HepG2 (cell line): ENCODE measurements around the gene RBM25. TPM values are rescaled to one million over a fixed set of nuclear protein-coding genes. Genes with fewer than 3 reads are reported as not detected.
A peak's percentile ranks its signal among the peaks of the same experiment; 100 is the strongest.

ENCODE experiments used
- ATAC-seq: fragments of 200-7000 bp; cut with Tn5 transposase; 3 replicates; pipeline ENCODE4 v1.9.1; 2020; ENCODE audit warnings: mild to moderate bottlenecking, moderate library complexity
- BruUV-seq: library from RNA; stranded (reverse); fragments of 400-500 nt; replicated peaks from 2 replicates; lab custom pipeline; 2021; lab: Mats Ljungman, UMichigan
- CTCF ChIA-PET: fragments of 300-600 bp; formaldehyde crosslinking; extraction: SDS; loops from one replicate; lab custom pipeline; 2021; ENCODE audit warnings: low total read pairs, inconsistent platforms, low intra/inter-chr PET ratio; lab: Yijun Ruan, JAX
- POLR2A ChIA-PET: fragments of 350-600 bp; sonication (Branson Sonifier 250); formaldehyde crosslinking; loops from one replicate; lab custom pipeline; 2020; ENCODE audit warnings: antibody characterized with exemption, inconsistent platforms; lab: Yijun Ruan, JAX
- DNase-seq: peaks from one replicate; pipeline ENCODE4 v3.0.0-alpha.2; 2015; ENCODE audit warnings: low spot score
- FAIRE-seq: peaks from 3 replicates; lab custom pipeline; 2011; peaks lifted over from hg19 to GRCh38; lab: Jason Lieb, UNC
- H2AFZ ChIP-seq: one replicate; pipeline ENCODE4 v1.6.1; 2011; ENCODE audit warnings: low read length, inconsistent platforms
- H3K27ac ChIP-seq: fragments of 300-600 bp; 3 replicates; pipeline ENCODE4 v1.8.0; 2011; ENCODE audit warnings: mixed run types, mild to moderate bottlenecking, mixed read lengths, low read length, inconsistent platforms; ENCODE audit not compliant: insufficient read depth; ENCODE audit errors: extremely low read length
- H3K27me3 ChIP-seq, 2 experiments: fragments of 200-600 bp in 1 of 2; 2 replicates in 1 of 2; 3 replicates in 1 of 2; pipeline versions ENCODE4 v1.6.0 to v1.8.0; 2011; ENCODE audit warnings: low read length in 2 of 2, mild to moderate bottlenecking in 2 of 2, moderate library complexity in 2 of 2, inconsistent platforms in 1 of 2; ENCODE audit not compliant: insufficient read depth in 2 of 2, control insufficient read depth in 1 of 2
- H3K36me3 ChIP-seq, 2 experiments: fragments of 200-600 bp in 1 of 2; replicated peaks in 1 of 2; 2 replicates in 1 of 2; 3 replicates in 1 of 2; pipeline versions ENCODE4 v1.5.1 to v1.8.0; 2011; ENCODE audit warnings: low read length in 2 of 2, inconsistent platforms in 1 of 2; ENCODE audit not compliant: insufficient read depth in 2 of 2, control insufficient read depth in 1 of 2
- H3K4me1 ChIP-seq: 2 replicates; pipeline ENCODE4 v1.5.1; 2012; ENCODE audit warnings: low read length, inconsistent platforms; ENCODE audit not compliant: insufficient read depth
- H3K4me2 ChIP-seq: 2 replicates; pipeline ENCODE4 v1.6.0; 2011; ENCODE audit warnings: low read depth, low read length, inconsistent platforms
- H3K4me3 ChIP-seq, 3 experiments: fragments of 200-600 bp in 1 of 3; sonication (generic), shearing (Covaris generic) in 1 of 3; replicated peaks in 1 of 3; 2 replicates each; pipeline ENCODE4 v1.5.1; 2011 to 2016; ENCODE audit warnings: low read length in 3 of 3, inconsistent platforms in 2 of 3, low read depth in 2 of 3, mild to moderate bottlenecking in 2 of 3, control low read depth in 1 of 3, mixed read lengths in 1 of 3; ENCODE audit not compliant: insufficient read depth in 1 of 3
- H3K79me2 ChIP-seq: one replicate; pipeline ENCODE4 v1.6.1; 2011; ENCODE audit warnings: low read length, inconsistent platforms; ENCODE audit not compliant: insufficient read depth
- H3K9ac ChIP-seq: 2 replicates; pipeline ENCODE4 v1.6.0; 2011; ENCODE audit warnings: mild to moderate bottlenecking, low read depth, low read length, inconsistent platforms; ENCODE audit not compliant: insufficient read depth
- H3K9me3 ChIP-seq: 2 replicates; pipeline ENCODE4 v1.5.1; 2012; ENCODE audit warnings: mild to moderate bottlenecking, low read length
- H4K20me1 ChIP-seq: 2 replicates; pipeline ENCODE4 v1.6.0; 2011; ENCODE audit warnings: inconsistent platforms, mild to moderate bottlenecking, low read length, moderate library complexity; ENCODE audit not compliant: insufficient read depth
- ADNP ChIP-seq: sonication (generic); formaldehyde crosslinking; IDR thresholded peaks from 2 replicates; pipeline ENCODE4 v1.4.0; 2020; ENCODE audit warnings: missing genetic modification reagents
- HNF4G ChIP-seq, 2 experiments: sonication (generic) in 1 of 2; formaldehyde crosslinking in 1 of 2; IDR thresholded peaks; 2 replicates each; pipeline versions ENCODE4 v1.4.0 to v1.6.1; 2011 to 2020; ENCODE audit warnings: borderline replicate concordance in 2 of 2, low read depth in 2 of 2, mild to moderate bottlenecking in 2 of 2, low read length in 1 of 2, missing genetic modification reagents in 1 of 2, moderate library complexity in 1 of 2
- MAZ ChIP-seq, 2 experiments: sonication (generic) in 1 of 2; formaldehyde crosslinking in 1 of 2; IDR thresholded peaks; 2 replicates each; pipeline versions ENCODE4 v1.5.0 to v1.6.1; 2012 to 2020; ENCODE audit warnings: low read depth in 2 of 2, mild to moderate bottlenecking in 2 of 2, borderline replicate concordance in 1 of 2, improper control_type of control experiment in 1 of 2, low read length in 1 of 2, missing genetic modification reagents in 1 of 2, moderate library complexity in 1 of 2
- NR2F6 ChIP-seq, 2 experiments: IDR thresholded peaks; 2 replicates each; pipeline ENCODE4 v1.6.1; 2016; ENCODE audit warnings: antibody characterized with exemption in 1 of 2, mild to moderate bottlenecking in 1 of 2
- ZFP36L2 ChIP-seq: sonication (generic); formaldehyde crosslinking; IDR thresholded peaks from 2 replicates; pipeline ENCODE4 v1.4.0; 2020; ENCODE audit warnings: missing genetic modification reagents
- ZNF235 ChIP-seq: sonication (generic); formaldehyde crosslinking; IDR thresholded peaks from 2 replicates; pipeline ENCODE4 v1.8.1; 2023; ENCODE audit warnings: mild to moderate bottlenecking, missing genetic modification reagents, borderline replicate concordance
- ZNF543 ChIP-seq: sonication (generic); formaldehyde crosslinking; IDR thresholded peaks from 2 replicates; pipeline ENCODE4 v1.4.0; 2020; ENCODE audit warnings: mild to moderate bottlenecking, missing genetic modification reagents
- ZSCAN29 ChIP-seq: sonication (generic); formaldehyde crosslinking; conservative IDR thresholded peaks from 2 replicates; pipeline ENCODE4 v1.4.0; 2020; ENCODE audit warnings: mild to moderate bottlenecking, missing genetic modification reagents
- WGBS: methylation state at CpG from one replicate; pipeline ENCODE4 v1.1.6; 2017; ENCODE audit warnings: low lambda C conversion rate; 5-methylcytosine and 5-hydroxymethylcytosine counted together
- in situ Hi-C: cut with HindIII; loops from 2 replicates; pipeline ENCODE4 v1.10.0; 2017; ENCODE audit warnings: low pct_unique_long_range_greater_than_20kb; ENCODE audit not compliant: extremely low pct_ligation_motif_present
- intact Hi-C: fragments of 100-400 bp; cut with micrococcal nuclease; formaldehyde crosslinking; loops from one replicate; pipeline ENCODE4 v1.10.0; 2022; ENCODE audit not compliant: unreplicated experiment
- polyA plus RNA-seq, 8 experiments: library from polyadenylated mRNA; depleted of rRNA in 3 of 8; stranded (reverse) in 7 of 8; unstranded in 1 of 8; fragments of >200 nt; fragmentation: Illumina TruSeq in 4 of 8; extraction: Trizol in 4 of 8; gene quantifications; 2 replicates each; pipeline versions ENCODE4 v1.2.1 to v1.2.3, GENCODE V29; 2011 to 2016; ENCODE audit warnings: low read depth in 4 of 8, missing spikeins in 1 of 8, mixed read lengths in 1 of 8; ENCODE audit not compliant: insufficient read depth in 1 of 8
- total RNA-seq, 5 experiments: library from RNA; depleted of rRNA; stranded (reverse); fragments of >200 nt; fragmentation: Illumina TruSeq; extraction: Trizol; gene quantifications; 2 replicates each; pipeline ENCODE4 v1.2.3, GENCODE V29; 2016; ENCODE audit warnings: low read depth in 1 of 5
- TF ChIP-seq, protein P1 (sequence below): sonication (generic); formaldehyde crosslinking; IDR thresholded peaks from 2 replicates; pipeline ENCODE4 v1.4.0; 2020; ENCODE audit warnings: missing genetic modification reagents; ENCODE audit errors: not compliant biosample characterization
- TF ChIP-seq, protein P2 (sequence below): IDR thresholded peaks from 2 replicates; pipeline ENCODE4 v1.6.1; 2012; ENCODE audit warnings: low read depth, low read length, improper control_type of control experiment
- TF ChIP-seq, protein P3 (sequence below): sonication (generic); IDR thresholded peaks from 2 replicates; pipeline ENCODE4 v1.6.1; 2016; ENCODE audit warnings: low read depth, borderline replicate concordance
- TF ChIP-seq, protein P4 (sequence below): sonication (generic); formaldehyde crosslinking; IDR thresholded peaks from 2 replicates; pipeline ENCODE4 v1.5.1; 2020; ENCODE audit warnings: missing genetic modification reagents, mild to moderate bottlenecking, borderline replicate concordance

The RBM25 gene
- total and polyA plus RNA-seq, 2 of the 13 experiments (the other 11 are each of a cell fraction or from before 2014, with no cell fraction given): 34.1 to 65.9 TPM

DNA sequence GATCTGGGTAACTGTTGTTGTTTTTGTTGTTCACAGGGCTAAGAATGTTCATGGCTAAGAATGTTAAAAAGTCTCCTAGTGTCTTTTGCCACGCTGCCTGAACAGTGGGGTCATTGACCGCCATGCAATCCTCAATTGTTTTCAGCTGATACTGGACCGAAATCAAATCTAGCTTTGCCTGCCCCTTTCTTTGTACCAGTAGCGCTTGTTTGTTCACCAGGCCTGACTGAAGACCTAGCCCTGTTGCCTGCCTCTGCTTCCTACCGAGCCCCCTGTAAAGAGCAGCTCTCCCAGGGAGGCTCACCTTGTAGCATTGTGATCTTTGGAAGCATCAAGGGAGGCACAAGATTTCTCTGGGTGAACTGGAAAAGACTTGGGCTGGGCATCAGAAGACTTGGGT, 84.7 kb downstream of the RBM25 start:
- H3K9me3 ChIP-seq: no peaks in the 10 kb centered on the region
- peak overlapping the region; percentile 41 for H3K4me2 ChIP-seq
- H2AFZ ChIP-seq: no peak overlapping the region
- H3K27ac ChIP-seq: peak overlapping the region; percentile 27
- intact Hi-C loops: no loop called here
- DNase-seq (no peak), FAIRE-seq (peak; percentile 21), ATAC-seq (peak; percentile 85)
- H3K9ac ChIP-seq: peak overlapping the region; percentile 29; the same call in 1 of the 2 replicates
- H3K79me2 ChIP-seq: peaks cover 55% of the 10 kb centered on the region
- WGBS: 24% methylated on average over 5 of the region's 5 CpGs
- no TSS peak for BruUV-seq
- peaks cover 5% of the 10 kb centered on the region; the same call in 1 of the 2 replicates for H4K20me1 ChIP-seq
- in situ Hi-C loops: no loop called here
- H3K4me3 ChIP-seq: no peak overlapping the region; a peak in 1 of 6 replicates
- H3K4me1 ChIP-seq: peaks cover 52% of the 10 kb centered on the region
- peaks cover 0 to 2% of the 10 kb centered on the region in 2 experiments; a peak in 3 of 5 replicates for H3K36me3 ChIP-seq
- H3K27me3 ChIP-seq: no peaks in the 10 kb centered on the region
- ChIA-PET CTCF (no interaction called here), POLR2A (interaction anchor here (1.5 kb wide), 1 partner anchor 85 kb away, joined by 4 read pairs; the partner anchor contains the start of gene RBM25)
- TF ChIP-seq, protein P1, sequence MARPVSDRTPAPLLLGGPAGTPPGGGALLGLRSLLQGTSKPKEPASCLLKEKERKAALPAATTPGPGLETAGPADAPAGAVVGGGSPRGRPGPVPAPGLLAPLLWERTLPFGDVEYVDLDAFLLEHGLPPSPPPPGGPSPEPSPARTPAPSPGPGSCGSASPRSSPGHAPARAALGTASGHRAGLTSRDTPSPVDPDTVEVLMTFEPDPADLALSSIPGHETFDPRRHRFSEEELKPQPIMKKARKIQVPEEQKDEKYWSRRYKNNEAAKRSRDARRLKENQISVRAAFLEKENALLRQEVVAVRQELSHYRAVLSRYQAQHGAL (CRISPR knock-in tag): no peak
- TF ChIP-seq, protein P2, sequence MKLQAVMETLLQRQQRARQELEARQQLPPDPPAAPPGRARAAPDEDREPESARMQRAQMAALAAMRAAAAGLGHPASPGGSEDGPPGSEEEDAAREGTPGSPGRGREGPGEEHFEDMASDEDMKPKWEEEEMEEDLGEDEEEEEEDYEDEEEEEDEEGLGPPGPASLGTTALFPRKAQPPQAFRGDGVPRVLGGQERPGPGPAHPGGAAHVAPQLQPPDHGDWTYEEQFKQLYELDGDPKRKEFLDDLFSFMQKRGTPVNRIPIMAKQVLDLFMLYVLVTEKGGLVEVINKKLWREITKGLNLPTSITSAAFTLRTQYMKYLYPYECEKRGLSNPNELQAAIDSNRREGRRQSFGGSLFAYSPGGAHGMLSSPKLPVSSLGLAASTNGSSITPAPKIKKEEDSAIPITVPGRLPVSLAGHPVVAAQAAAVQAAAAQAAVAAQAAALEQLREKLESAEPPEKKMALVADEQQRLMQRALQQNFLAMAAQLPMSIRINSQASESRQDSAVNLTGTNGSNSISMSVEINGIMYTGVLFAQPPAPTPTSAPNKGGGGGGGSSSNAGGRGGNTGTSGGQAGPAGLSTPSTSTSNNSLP: no peak
- TF ChIP-seq NR2F6 (IDR thresholded peaks at IDR 0.05) (no peak), NR2F6 (CRISPR knock-in tag; IDR thresholded peaks at IDR 0.05) (no peak), HNF4G (IDR thresholded peaks at IDR 0.05; ENCODE audit: borderline replicate concordance, low read depth, low read length) (no peak), HNF4G (CRISPR knock-in tag; IDR thresholded peaks at IDR 0.05; ENCODE audit: borderline replicate concordance, low read depth) (no peak), ZFP36L2 (CRISPR knock-in tag) (no peak), ZNF235 (CRISPR knock-in tag) (no peak), MAZ (IDR thresholded peaks at IDR 0.05; ENCODE audit: borderline replicate concordance, low read depth, low read length) (no peak), MAZ (CRISPR knock-in tag; IDR thresholded peaks at IDR 0.05; ENCODE audit: low read depth) (no peak), ZSCAN29 (no peak), ADNP (CRISPR knock-in tag) (no peak), ZNF543 (no peak)
- TF ChIP-seq, protein P3, sequence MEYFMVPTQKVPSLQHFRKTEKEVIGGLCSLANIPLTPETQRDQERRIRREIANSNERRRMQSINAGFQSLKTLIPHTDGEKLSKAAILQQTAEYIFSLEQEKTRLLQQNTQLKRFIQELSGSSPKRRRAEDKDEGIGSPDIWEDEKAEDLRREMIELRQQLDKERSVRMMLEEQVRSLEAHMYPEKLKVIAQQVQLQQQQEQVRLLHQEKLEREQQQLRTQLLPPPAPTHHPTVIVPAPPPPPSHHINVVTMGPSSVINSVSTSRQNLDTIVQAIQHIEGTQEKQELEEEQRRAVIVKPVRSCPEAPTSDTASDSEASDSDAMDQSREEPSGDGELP: peak; percentile 53; the same call in 1 of the 2 replicates
- TF ChIP-seq, protein P4, sequence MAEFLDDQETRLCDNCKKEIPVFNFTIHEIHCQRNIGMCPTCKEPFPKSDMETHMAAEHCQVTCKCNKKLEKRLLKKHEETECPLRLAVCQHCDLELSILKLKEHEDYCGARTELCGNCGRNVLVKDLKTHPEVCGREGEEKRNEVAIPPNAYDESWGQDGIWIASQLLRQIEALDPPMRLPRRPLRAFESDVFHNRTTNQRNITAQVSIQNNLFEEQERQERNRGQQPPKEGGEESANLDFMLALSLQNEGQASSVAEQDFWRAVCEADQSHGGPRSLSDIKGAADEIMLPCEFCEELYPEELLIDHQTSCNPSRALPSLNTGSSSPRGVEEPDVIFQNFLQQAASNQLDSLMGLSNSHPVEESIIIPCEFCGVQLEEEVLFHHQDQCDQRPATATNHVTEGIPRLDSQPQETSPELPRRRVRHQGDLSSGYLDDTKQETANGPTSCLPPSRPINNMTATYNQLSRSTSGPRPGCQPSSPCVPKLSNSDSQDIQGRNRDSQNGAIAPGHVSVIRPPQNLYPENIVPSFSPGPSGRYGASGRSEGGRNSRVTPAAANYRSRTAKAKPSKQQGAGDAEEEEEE (CRISPR knock-in tag): no peak
